ENCODE measurements around the gene OR2F1.

DNA sequence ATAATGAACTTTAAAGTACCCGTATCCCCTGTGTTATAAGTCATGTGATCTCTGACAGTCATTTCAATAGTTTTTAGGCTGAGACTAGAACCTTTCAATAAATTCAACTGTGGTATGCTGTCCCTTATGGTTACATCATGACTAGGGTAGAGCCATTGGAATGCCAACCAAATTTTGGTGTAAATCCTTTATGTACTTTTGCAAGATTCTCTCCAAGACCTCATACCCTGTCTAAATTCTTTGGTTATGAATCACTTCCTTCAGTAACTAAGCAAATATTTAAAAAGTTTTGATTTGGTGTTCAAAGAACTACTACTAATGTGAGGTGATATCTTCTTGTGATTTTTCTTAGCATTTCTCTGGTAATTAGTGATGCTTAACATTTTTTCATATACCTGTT, 24.7 kb downstream of the OR2F1 start:
- TF ChIP-seq STAT3 (IDR thresholded peaks at IDR 0.05; ENCODE audit: low read depth, low read length) (no peak), POLR2A (IDR thresholded peaks at IDR 0.05; ENCODE audit: low read depth, low read length) (no peak), EP300 (IDR thresholded peaks at IDR 0.05; ENCODE audit: borderline replicate concordance in 1 of 2, control insufficient read depth in 1 of 2, low read depth in 2 of 2, low read length in 2 of 2) (no peak)
- TF ChIP-seq, protein P1, sequence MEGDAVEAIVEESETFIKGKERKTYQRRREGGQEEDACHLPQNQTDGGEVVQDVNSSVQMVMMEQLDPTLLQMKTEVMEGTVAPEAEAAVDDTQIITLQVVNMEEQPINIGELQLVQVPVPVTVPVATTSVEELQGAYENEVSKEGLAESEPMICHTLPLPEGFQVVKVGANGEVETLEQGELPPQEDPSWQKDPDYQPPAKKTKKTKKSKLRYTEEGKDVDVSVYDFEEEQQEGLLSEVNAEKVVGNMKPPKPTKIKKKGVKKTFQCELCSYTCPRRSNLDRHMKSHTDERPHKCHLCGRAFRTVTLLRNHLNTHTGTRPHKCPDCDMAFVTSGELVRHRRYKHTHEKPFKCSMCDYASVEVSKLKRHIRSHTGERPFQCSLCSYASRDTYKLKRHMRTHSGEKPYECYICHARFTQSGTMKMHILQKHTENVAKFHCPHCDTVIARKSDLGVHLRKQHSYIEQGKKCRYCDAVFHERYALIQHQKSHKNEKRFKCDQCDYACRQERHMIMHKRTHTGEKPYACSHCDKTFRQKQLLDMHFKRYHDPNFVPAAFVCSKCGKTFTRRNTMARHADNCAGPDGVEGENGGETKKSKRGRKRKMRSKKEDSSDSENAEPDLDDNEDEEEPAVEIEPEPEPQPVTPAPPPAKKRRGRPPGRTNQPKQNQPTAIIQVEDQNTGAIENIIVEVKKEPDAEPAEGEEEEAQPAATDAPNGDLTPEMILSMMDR (IDR thresholded peaks at IDR 0.05 in 2 of 3, conservative IDR thresholded peaks at IDR 0.05 in 1 of 3; ENCODE audit: control insufficient read depth in 2 of 3, extremely low read depth in 1 of 3, insufficient read depth in 1 of 3, low read depth in 3 of 3, low read length in 3 of 3): no peak
- TF ChIP-seq, protein P2, sequence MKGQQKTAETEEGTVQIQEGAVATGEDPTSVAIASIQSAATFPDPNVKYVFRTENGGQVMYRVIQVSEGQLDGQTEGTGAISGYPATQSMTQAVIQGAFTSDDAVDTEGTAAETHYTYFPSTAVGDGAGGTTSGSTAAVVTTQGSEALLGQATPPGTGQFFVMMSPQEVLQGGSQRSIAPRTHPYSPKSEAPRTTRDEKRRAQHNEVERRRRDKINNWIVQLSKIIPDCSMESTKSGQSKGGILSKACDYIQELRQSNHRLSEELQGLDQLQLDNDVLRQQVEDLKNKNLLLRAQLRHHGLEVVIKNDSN (IDR thresholded peaks at IDR 0.05; ENCODE audit: borderline replicate concordance, extremely low read length, insufficient read depth, low read depth, low read length): no peak
- TF ChIP-seq, protein P3, sequence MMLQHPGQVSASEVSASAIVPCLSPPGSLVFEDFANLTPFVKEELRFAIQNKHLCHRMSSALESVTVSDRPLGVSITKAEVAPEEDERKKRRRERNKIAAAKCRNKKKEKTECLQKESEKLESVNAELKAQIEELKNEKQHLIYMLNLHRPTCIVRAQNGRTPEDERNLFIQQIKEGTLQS (IDR thresholded peaks at IDR 0.05; ENCODE audit: borderline replicate concordance, extremely low read depth, low read depth, low read length): no peak
